CMK (cell line): ENCODE results near the gene ZNF470.
A peak's percentile ranks its signal among the peaks of the same experiment; 100 is the strongest.

ENCODE experiments used
- DNase-seq: peaks from one replicate; pipeline ENCODE4 v3.0.0-alpha.2; 2010; ENCODE audit warnings: low read depth

ZNF470 gene

DNA sequence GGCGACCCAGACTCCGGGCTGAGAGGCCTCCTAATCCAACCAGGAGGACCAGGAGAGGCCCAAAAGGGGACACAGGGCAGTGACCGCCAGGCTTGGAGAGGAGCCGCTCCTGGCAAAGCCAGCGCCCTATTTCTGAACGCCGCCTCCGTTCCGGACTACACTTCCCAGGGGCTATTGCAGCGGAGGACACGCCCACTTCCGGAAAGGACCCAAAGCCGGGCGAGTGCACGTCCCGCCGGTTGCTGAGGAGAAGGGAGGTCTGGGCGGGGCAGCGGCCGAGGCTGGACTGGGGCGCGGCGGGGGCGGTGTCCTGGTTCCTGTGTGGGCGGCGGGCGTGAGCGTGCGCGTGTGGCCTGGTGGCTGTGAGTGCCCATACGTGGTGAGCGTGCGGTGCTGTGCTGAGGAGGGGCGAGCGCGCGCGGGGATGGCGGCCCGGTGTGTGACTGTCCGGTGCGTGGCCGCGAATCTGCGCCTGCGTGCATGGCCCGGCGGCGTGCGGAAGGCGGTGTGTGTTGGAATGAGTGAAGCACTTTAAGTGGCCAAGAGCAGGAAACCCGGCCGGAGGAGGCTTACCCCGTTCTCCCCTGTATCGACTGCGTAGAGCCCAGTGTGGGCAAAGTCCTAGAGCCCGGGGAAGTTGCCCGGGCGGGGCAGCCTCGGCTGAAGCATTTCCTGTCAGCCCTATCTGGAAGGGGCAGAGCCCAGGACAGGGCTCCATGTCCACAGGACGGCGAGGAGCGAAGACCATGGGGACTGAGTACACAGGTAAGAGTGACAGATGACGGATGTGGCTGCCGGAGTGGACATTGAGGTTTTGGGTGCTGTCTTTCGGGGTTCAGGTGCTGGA is at the start of gene ZNF470:
Gene ZNF470 (plus strand): TSS at position 195 of the 847 bp plus-strand sequence. CDS start 2,844 bp downstream, outside the sequence.
- peak; percentile 89 for DNase-seq

DNA sequence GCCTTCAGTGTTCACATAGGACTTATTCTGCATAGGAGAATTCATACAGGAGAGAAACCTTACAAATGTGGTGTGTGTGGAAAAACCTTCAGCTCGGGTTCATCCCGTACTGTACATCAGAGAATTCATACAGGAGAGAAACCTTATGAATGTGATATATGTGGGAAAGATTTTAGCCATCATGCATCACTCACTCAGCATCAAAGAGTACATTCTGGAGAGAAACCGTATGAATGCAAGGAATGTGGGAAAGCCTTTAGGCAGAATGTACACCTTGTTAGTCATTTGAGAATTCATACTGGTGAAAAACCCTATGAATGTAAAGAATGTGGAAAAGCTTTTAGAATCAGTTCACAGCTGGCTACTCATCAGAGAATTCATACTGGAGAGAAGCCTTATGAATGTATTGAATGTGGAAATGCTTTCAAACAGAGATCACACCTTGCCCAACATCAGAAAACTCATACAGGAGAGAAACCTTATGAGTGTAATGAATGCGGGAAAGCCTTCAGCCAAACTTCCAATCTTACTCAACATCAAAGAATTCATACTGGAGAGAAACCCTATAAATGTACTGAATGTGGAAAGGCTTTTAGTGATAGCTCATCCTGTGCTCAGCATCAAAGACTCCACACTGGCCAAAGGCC is 41.9 kb upstream of the ZNF470 start:
- no peak for DNase-seq

DNA sequence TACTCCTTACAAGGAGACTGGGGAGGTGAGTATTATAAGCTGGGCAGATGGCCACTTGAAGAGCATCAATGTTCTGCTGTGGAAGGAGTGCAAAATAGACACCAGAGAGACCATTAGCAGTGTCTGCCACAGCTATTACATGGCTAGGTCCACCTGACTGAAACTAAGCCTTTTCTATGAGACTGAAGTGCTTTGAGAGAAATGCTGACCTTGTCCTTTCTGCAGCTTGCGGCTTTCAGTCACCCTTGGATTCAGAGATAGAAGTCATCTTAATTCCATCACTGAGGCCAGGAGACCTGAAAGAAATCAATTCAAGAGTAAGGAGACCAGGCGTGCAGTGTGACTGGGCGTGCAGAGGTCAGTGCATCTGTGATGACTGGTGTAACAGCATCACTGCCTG is 29.8 kb upstream of the ZNF470 start:
- no peak for DNase-seq

DNA sequence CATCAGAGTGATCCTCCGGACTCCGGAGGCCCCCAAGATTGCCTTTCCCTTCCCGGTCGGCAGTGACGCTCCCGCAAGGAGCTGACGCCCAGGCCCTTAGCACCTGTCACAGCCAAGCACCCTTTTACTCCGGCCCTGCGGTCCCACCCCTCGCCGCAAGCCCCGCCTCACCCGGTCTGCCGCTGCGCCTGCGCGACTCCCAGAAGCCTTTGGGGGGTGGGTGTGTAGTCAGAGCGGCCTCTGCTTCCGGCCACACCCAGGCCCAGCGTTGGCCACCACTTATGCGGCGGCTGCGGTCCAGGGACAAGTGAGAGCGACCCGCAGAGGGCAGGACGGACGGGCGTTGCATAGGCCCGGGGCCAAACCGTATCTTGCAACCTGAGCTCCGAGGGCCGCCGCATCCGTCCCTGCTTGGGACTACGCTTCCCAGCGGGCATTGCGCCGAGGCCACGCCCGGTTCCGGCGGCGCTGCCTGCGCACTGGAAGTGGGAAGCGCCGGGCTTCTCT is 29.0 kb upstream of the ZNF470 start:
- DNase-seq, result peak; percentile 91

DNA sequence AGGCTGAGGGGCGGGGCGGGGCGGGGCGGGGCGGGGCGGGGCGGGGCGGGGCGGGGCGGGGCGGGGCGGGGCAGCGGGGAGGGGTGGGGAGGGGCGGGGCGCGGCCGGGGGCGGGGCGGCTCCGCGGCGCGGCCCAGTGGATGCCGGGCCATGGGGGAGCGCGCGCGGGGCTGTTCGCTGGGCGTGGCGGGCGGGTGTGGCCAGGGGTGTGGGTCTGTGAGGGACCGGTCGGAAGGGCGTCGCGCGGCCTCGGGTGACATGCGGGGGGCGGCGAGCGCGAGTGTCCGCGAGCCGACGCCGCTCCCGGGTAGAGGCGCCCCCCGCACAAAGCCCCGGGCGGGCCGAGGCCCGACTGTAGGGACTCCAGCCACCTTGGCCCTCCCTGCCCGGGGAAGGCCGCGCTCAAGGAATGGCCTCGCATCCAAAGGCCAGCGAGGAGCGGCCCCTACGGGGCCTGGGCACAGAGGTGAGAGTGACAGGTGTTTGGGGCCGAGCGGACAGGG is 28.5 kb upstream of the ZNF470 start, which contains the start of gene ZFP28:
Gene ZFP28 (plus strand): TSS at position 188 of the 503 bp plus-strand sequence. CDS start 71 bp downstream, at position 259.
- DNase-seq, result peak; percentile 71

DNA sequence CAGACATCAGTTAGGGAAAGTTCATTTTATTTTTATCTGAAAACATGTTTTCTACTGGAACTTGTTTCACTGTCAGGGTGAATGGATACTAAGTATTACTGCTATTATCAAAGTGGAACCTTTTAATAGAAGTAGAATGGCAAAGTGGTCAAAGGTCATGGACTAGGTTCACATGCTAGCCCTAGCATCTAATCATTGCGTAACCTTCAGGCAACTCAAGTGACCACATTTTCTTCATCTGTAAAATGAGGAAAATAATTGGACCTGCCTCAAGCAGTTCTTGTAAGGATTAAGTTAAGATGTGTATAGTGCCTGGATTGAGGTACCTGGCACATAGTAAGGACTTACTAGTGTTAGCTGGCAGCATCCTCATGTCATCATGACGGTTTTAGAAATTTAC is 23.5 kb upstream of the ZNF470 start:
- DNase-seq, result no peak

DNA sequence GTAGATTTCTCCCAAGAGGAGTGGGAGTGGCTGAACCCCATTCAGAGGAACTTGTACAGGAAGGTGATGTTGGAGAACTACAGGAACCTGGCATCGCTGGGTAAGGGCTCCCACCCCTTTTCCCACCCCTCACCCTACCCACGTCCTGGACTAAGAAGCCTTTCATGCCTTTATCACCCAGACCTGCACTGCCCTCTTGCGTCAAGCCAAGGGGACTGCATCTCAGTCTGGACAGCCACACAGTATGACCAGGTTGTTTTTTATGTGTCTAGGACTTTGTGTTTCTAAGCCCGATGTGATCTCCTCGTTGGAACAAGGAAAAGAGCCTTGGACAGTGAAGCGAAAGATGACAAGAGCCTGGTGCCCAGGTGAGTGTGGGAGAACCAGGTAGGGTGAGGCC is 19.7 kb upstream of the ZNF470 start:
- no peak for DNase-seq

DNA sequence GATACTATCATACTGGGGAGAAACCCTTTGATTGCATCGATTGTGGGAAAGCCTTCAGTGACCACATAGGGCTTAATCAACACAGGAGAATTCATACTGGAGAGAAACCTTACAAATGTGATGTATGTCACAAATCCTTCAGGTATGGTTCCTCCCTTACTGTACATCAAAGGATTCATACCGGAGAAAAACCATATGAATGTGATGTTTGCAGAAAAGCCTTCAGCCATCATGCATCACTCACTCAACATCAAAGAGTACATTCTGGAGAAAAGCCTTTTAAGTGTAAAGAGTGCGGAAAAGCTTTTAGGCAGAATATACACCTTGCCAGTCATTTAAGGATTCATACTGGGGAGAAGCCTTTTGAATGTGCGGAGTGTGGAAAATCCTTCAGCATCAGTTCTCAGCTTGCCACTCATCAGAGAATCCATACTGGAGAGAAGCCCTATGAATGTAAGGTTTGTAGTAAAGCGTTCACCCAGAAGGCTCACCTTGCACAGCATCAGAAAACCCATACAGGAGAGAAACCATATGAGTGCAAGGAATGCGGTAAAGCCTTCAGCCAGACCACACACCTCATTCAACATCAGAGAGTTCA is 12.9 kb upstream of the ZNF470 start:
- no peak for DNase-seq

DNA sequence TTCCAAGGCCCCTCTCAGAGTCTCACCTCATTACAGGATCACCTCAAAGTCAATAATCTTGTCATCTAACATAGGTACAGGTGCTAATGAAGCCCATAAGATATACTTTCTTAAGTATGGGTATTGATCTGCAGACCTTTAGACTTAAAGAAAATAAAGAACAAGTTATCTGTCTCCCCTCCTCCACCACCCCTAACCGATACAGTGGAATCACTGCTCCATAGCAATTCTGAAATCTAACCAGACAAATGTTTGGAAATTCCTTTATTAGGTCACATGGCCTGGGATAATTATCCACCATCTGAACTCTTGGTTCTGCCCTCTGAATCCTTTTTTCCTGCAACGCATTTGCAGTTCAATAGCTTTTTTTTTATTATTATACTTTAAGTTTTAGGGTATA is 4.5 kb upstream of the ZNF470 start:
- no peak for DNase-seq

DNA sequence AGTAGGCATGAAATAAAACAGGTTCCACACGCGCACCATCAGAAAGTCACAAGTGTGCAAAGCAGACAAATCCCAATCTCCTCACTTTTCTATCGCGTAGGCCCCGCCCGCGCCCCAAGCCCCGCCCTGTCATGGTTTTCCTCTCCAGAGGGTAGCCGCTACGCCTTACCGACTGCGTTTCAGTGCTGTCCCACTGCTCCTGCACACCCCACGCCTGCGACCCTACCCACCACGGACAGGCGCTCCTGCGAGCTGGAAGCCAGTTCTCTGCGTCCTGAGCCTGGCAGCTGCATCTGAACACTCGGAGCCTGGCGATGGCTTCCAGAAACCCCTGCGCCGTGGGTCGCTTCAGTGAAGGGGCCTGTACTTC is 379 bp upstream of the ZNF470 start:
- DNase-seq, result peak; percentile 34

DNA sequence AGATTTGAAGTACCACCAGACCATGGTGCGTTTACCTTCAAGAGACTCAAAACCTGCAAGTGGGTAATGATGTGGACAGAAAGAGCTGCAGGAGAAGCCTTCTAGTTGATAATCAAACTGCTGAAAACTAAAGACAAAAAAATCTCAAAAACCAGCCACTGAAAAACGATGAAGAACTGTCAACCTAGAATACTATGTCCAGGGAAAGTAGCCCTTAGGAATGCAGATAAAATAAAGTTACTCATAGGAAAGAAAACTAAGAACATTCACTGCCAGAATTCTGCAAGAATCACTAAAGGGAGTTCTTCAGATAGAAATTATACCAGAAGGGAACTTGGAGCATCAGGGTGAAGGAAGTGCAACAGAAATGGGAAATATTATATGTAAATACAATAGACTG is 5.3 kb downstream of the ZNF470 start:
- DNase-seq, result no peak

DNA sequence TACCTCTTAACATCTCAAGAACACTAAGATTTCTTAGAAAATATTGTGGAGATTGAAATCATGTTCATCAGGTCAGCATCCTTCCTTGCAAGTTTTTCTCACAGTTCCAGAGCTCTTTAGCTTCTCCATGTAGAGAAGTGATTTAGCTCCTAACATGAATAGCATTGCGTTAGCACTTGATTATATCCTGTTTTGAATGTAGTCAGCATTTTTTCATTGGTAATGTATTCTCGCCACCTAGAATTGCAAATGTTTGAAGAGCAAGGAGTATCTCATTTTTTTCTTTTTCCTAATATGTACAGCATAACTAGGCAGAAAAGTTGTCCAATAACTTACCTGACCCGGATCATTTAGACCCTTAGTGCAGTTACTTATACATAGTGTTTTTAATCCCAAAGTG is 6.6 kb downstream of the ZNF470 start:
- DNase-seq, result no peak

DNA sequence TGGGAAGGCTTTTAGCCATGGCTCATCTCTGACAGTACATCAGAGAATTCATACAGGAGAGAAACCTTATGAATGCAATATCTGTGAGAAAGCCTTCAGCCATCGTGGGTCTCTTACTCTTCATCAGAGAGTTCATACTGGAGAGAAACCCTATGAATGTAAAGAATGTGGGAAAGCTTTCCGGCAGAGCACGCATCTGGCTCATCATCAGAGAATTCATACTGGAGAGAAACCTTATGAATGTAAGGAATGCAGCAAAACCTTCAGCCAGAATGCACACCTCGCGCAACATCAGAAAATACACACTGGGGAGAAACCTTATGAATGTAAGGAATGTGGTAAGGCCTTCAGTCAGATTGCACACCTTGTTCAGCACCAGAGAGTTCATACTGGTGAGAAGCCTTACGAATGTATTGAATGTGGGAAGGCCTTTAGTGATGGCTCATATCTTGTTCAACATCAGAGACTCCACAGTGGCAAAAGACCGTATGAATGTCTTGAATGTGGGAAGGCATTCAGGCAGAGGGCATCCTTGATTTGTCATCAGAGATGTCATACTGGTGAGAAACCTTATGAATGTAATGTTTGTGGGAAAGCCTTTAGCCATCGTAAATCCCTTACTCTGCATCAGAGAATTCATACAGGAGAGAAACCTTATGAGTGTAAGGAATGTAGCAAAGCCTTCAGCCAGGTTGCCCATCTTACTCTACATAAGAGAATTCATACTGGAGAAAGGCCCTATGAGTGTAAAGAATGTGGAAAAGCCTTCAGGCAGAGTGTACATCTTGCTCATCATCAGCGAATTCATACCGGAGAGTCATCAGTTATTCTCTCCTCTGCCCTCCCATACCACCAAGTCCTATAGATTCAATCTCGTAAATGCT is 10.7 kb downstream of the ZNF470 start:
- no peak for DNase-seq

DNA sequence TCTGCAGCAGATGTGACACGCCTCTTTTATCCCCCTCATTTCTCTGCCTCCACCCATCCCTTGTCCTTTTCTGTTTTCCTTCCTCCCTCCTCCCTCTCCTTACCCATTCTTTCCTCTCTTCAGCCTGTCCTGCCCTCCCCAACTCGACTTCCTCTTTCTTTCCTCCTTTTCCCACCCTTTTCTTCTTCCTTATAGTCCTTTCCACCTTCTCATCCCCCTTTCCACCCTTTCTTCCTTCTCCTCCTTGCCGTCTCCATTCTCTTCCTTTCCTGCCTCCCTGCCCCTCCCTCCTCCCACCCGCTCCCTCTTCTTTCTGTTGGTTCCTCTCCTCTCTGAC is 27.1 kb downstream of the ZNF470 start:
- DNase-seq, result no peak

DNA sequence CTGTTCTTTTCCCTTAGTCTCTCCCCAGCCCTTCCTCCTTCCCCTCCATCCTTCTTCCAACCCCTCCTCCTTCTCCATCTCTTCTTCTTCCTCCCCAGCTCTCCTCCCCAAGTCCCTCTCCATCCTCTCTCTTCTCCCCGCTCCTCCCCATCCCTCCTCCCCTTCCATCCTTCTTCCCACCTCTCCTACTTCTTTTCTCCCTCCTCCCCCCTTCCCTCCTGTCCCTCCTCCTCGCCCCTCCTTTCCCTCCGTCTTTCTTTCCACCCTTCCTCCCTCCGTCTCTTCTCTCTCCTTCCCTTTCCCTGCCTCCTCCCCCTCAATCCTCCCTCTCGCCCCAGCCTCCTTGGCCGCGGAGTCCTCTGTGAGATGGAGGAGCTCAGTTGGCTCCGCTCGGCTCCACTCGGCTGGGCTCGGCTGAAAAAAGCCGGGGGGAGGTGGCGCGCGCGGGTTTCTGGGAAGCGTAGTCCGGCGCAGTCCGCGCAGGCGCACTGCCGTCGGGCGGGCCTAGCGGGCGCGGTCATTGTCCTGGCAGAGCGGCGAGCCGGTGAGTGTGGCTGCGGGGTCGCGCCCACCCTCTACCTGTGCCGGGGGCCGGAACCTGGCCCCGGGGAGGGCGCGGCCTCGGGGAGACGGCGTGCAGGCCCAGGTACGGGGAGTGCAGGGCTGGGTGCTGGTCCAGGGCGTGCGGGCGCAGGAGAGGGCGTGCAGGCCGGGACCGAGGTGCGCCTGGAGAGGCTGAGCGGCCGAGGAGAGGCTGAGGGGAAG is 27.7 kb downstream of the ZNF470 start, which contains the start of gene ZNF71:
Gene ZNF71 (plus strand): TSS at position 520 of the 765 bp plus-strand sequence. CDS start 6,257 bp downstream, outside the sequence.
- peak; percentile 76 for DNase-seq

DNA sequence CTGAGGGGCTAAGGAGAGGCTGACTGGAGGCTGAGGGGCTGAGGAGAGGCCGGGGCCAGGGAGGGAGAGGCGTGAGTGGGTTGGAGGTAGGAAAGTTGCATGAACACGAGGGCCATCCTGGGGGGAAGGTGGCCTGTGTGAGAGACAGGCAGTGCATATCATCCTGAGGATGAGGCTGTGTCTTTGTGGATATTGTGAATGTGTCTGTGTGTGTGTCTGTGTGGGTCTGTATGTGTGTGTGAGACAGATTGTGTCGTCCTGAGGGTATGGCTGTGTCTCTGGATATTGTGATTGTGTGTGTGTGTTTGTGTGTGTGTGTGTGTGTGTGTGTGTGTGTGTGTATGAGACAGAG is 28.3 kb downstream of the ZNF470 start:
- no peak for DNase-seq

DNA sequence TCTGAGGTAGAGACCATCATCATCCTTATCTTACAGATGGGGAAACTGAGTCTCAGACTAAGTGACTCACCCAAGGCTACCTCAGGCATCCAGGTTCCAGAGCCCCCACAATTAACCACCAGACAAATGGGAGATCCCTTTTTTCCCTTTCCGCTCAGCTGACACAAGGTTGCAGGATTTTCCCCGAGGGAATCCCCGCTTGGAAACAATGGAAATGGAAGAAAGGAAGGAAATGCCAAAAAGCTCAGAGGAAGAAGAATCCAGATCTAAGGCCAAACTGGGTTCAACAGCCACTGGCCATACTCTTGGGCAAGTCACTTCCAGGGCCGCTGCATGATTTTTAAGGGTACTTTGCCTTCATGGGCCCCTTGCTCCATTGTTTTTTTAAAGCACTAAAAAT is 29.4 kb downstream of the ZNF470 start:
- DNase-seq, result no peak

DNA sequence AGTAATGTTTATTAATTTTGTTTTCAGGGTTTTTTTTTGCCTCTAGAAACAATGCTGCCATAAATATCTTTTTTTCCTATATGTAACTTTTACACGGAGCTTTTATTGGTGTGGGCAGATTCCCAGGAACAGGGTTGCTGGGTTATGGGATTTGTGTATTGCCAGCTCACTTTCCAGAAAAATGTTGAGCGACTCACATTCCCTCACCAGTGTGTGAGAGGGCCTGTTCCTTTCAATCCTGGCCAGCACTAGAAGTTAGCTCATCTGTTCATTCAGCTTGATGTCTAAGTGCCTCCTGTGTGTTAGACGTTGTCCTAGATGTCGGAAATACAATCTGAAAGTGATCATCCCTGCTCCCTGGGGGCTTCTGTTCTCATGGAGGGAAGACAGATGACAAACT is 30.4 kb downstream of the ZNF470 start:
- no peak for DNase-seq

DNA sequence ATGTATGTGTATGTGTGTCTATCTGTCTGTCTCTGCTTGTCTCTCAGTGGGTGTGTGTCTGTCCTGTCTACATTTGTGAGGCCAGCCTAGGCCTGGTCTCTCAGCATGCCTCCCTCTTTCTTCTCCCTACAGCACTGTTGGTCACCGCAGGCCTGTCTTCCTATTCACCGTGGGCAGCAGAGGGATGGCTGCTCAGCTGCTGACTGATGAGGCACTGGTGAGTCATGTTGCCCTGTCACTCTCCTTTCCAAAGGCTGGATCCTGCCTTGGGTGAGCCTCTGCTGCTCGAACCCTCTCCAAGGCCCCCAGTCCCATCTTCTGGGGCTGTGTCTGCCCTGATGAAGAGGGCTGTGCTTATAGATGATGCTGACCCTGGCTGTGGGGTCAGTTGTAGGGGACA is 34.1 kb downstream of the ZNF470 start:
- no peak for DNase-seq

DNA sequence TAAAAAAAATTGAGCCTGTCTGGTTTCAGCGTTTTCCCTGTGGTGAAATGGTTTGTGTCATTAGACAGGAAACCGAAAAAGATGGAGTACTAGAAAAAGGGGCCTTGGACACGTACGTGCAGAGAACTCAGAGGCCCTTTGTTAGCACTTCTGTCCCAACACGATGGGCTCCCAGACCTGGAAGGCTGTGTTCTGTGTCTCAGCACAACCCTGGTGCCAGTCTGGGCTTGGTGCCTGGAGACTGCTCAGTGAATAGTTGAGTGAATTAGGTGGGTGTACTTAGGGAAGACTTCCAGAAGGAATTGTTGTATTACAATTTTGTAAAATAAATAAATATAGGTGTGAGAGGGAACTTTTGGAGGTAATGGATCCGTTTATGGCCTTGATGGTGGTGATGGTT is 36.6 kb downstream of the ZNF470 start:
- DNase-seq, result no peak
